Stimulated activated CD4-positive, alpha-beta T cell treated with anti-CD3 and anti-CD28 coated beads, Interleukin-1b, Interleukin-23, amount 100 ng/mL, for 4 hours (primary cell): Measurements from ENCODE around the gene POLN.
A peak's percentile ranks its signal among the peaks of the same experiment; 100 is the strongest.

Source experiments
- DNase-seq, 2 donors: peaks; one replicate each; pipeline ENCODE4 v3.0.0-alpha.2; 2020; ENCODE audit warnings: low read depth in 2 of 2

The POLN gene

GRCh38 chr4:2241410-2242353, at the start of gene POLN, which contains the start of gene HAUS3:
TSS of gene POLN (minus strand) at chr4:2242121. CDS start at chr4:2229231, 12,890 bp downstream.
TSS of gene HAUS3 (minus strand) at chr4:2242121. CDS start at chr4:2240946, 1,175 bp downstream.
- DNase-seq = peak; percentile 97 to 98

- peak; percentile 15 to 27 for DNase-seq
Observed at GRCh38 chr4:2290974-2291704, 49.2 kb upstream of the POLN start.

- no peak for DNase-seq
Observed at GRCh38 chr4:2290488-2290887, 48.6 kb upstream of the POLN start.

GRCh38 chr4:2289955-2290333, 48.0 kb upstream of the POLN start:
- DNase-seq = no peak

GRCh38 chr4:2289311-2289954, 47.5 kb upstream of the POLN start:
- DNase-seq = no peak

GRCh38 chr4:2288051-2288541, 46.2 kb upstream of the POLN start:
- DNase-seq = no peak

GRCh38 chr4:2287594-2287915, 45.6 kb upstream of the POLN start:
- DNase-seq = no peak

- DNase-seq = no peak
Observed at GRCh38 chr4:2286904-2287593, 45.1 kb upstream of the POLN start.

GRCh38 chr4:2285613-2286381, 43.9 kb upstream of the POLN start:
- DNase-seq = no peak

- no peak for DNase-seq
Observed at GRCh38 chr4:2284934-2285612, 43.2 kb upstream of the POLN start.

GRCh38 chr4:2284161-2284933, 42.4 kb upstream of the POLN start:
- DNase-seq = no peak

- DNase-seq = no peak
Observed at GRCh38 chr4:2283199-2283711, 41.3 kb upstream of the POLN start.

- peak; percentile 19 to 55 for DNase-seq
Observed at GRCh38 chr4:2281575-2282343, 39.8 kb upstream of the POLN start.

- no peak for DNase-seq
Observed at GRCh38 chr4:2280531-2281300, 38.8 kb upstream of the POLN start.

GRCh38 chr4:2277956-2278355, 36.0 kb upstream of the POLN start:
- no peak for DNase-seq

GRCh38 chr4:2276581-2277325, 34.8 kb upstream of the POLN start:
- DNase-seq = no peak
